OCI-LY7 (cell line): Measurements from ENCODE around the gene CDC25A. TPM values are rescaled to one million over a fixed set of nuclear protein-coding genes. Genes with fewer than 3 reads are reported as not detected.

Experiments
- BruUV-seq: library from RNA; stranded (reverse); fragments of 400-500 nt; replicated peaks from 2 replicates; lab custom pipeline; 2021; lab: Mats Ljungman, UMichigan
- CTCF ChIA-PET: fragments of 300-600 bp; sonication (Branson Sonifier 250); formaldehyde crosslinking; loops from one replicate; lab custom pipeline; 2022; ENCODE audit warnings: antibody characterized with exemption; ENCODE audit not compliant: unreplicated experiment; lab: Charles Lee
- POLR2A ChIA-PET: fragments of 300-600 bp; sonication (Branson Sonifier 250); formaldehyde crosslinking; loops from one replicate; lab custom pipeline; 2022; ENCODE audit warnings: antibody characterized with exemption; lab: Charles Lee
- DNase-seq: peaks from one replicate; pipeline ENCODE4 v3.0.0-alpha.2; 2015; ENCODE audit warnings: low spot score
- H2AFZ ChIP-seq: fragments of 200-600 bp; sonication (generic), shearing (Covaris generic); 2 replicates; pipeline ENCODE4 v1.6.1; 2014; ENCODE audit warnings: mild to moderate bottlenecking, antibody characterized with exemption, low read length, moderate library complexity
- H3K27ac ChIP-seq: fragments of 200-600 bp; sonication (generic); 2 replicates; pipeline ENCODE4 v1.5.1; 2014; ENCODE audit warnings: mixed run types, low read depth, mild to moderate bottlenecking, moderate library complexity, low read length, inconsistent platforms; ENCODE audit not compliant: poor library complexity, severe bottlenecking
- H3K36me3 ChIP-seq: fragments of 200-600 bp; sonication (generic); 2 replicates; pipeline ENCODE4 v1.6.1; 2014; ENCODE audit warnings: mild to moderate bottlenecking, antibody characterized with exemption, low read length, moderate library complexity, mixed read lengths; ENCODE audit not compliant: insufficient read depth
- H3K4me1 ChIP-seq: fragments of 200-600 bp; sonication (generic); 2 replicates; pipeline ENCODE4 v1.5.1; 2014; ENCODE audit warnings: mild to moderate bottlenecking, low read length; ENCODE audit not compliant: insufficient read depth, poor library complexity, severe bottlenecking
- H3K4me2 ChIP-seq: fragments of 200-600 bp; sonication (generic); 2 replicates; pipeline ENCODE4 v1.6.1; 2014; ENCODE audit warnings: mild to moderate bottlenecking, low read length
- H3K4me3 ChIP-seq: fragments of 200-600 bp; sonication (generic); 2 replicates; pipeline ENCODE4 v1.5.1; 2014; ENCODE audit warnings: mild to moderate bottlenecking, low read depth, low read length; ENCODE audit not compliant: poor library complexity, severe bottlenecking
- H3K79me2 ChIP-seq: fragments of 200-600 bp; sonication (generic); 2 replicates; pipeline ENCODE4 v1.6.1; 2016; ENCODE audit warnings: low read depth, mild to moderate bottlenecking, low read length, moderate library complexity, mixed read lengths; ENCODE audit not compliant: insufficient read depth
- H3K9me2 ChIP-seq: fragments of 200-600 bp; sonication (generic); 2 replicates; pipeline ENCODE4 v1.6.1; 2016; ENCODE audit warnings: mild to moderate bottlenecking, low read length, mixed read lengths; ENCODE audit not compliant: insufficient read depth
- H3K9me3 ChIP-seq: fragments of 200-600 bp; sonication (generic); 2 replicates; pipeline ENCODE4 v1.6.1; 2014; ENCODE audit warnings: mild to moderate bottlenecking, mixed run types, low read length, mixed read lengths
- H4K20me1 ChIP-seq: fragments of 200-600 bp; sonication (generic); 2 replicates; pipeline ENCODE4 v1.6.1; 2014; ENCODE audit warnings: mild to moderate bottlenecking, antibody characterized with exemption, low read length, moderate library complexity, mixed read lengths; ENCODE audit not compliant: insufficient read depth
- CTCF ChIP-seq: fragments of 200-600 bp; sonication (generic); conservative IDR thresholded peaks from 2 replicates; pipeline ENCODE4 v1.5.1; 2014; ENCODE audit warnings: mild to moderate bottlenecking, antibody characterized with exemption, low read length, moderate library complexity, mixed read lengths
- EZH2phosphoT487 ChIP-seq: fragments of 200-600 bp; sonication (generic); IDR thresholded peaks from 2 replicates; pipeline ENCODE4 v1.6.1; 2018; ENCODE audit warnings: low read depth, borderline replicate concordance, mild to moderate bottlenecking, mixed run types, antibody characterized with exemption, low read length, moderate library complexity, mixed read lengths
- intact Hi-C: fragments of 100-400 bp; cut with micrococcal nuclease; formaldehyde crosslinking; loops from one replicate; pipeline ENCODE4 v1.10.0; 2022; ENCODE audit not compliant: unreplicated experiment
- total RNA-seq, 2 experiments: library from RNA; depleted of rRNA in 1 of 2; stranded (reverse); fragments of >200 nt in 1 of 2; shearing (Covaris generic) in 1 of 2; gene quantifications; 2 replicates each; pipeline ENCODE4 v1.2.3, GENCODE V29; 2014 to 2022

Gene CDC25A
- total RNA-seq, 2 experiments from 2014 or later = 75.4 to 83.4 TPM

- Histone ChIP-seq H3K79me2 (peaks cover 6% of the 10 kb centered on the region; the same call in 1 of the 2 replicates), H3K27ac (peak overlapping the region; percentile 97), H3K4me2 (peak overlapping the region; percentile 66), H2AFZ (peak overlapping the region; percentile 2; the same call in 1 of the 2 replicates), H4K20me1 (no peaks in the 10 kb centered on the region), H3K9me3 (no peaks in the 10 kb centered on the region), H3K4me1 (peaks cover 84% of the 10 kb centered on the region), H3K36me3 (no peaks in the 10 kb centered on the region), H3K4me3 (peak overlapping the region; percentile 40), H3K9me2 (no peaks in the 10 kb centered on the region)
- DNase-seq = peak; percentile 85
- ChIA-PET CTCF (no interaction called here), POLR2A (interaction anchor here (1.5 kb wide), 1 partner anchor 13 kb away, joined by 5 read pairs; the partner anchor contains the start of gene ZNF589)
- TF ChIP-seq CTCF = no peak
- no peak for TF ChIP-seq EZH2phosphoT487
- intact Hi-C loops = loop anchor here (1.0 to 10.0 kb wide), 2 partner anchors 39 to 1118 kb away; partner anchors contain the start of genes CDC25A and USP4
- no TSS peak for BruUV-seq
Observed at GRCh38 chr3:48226939-48227338, 38.7 kb upstream of the CDC25A start.

- CTCF ChIA-PET = no interaction called here
- Histone ChIP-seq H3K4me1 (peaks cover 84% of the 10 kb centered on the region), H3K36me3 (no peaks in the 10 kb centered on the region), H3K9me3 (no peaks in the 10 kb centered on the region), H3K9me2 (no peaks in the 10 kb centered on the region), H3K79me2 (peaks cover 6% of the 10 kb centered on the region; the same call in 1 of the 2 replicates), H3K27ac (peak overlapping the region; percentile 97), H2AFZ (peak overlapping the region; percentile 64; the same call in 1 of the 2 replicates), H3K4me2 (peak overlapping the region; percentile 82), H4K20me1 (no peaks in the 10 kb centered on the region), H3K4me3 (no peak overlapping the region)
- DNase-seq = no peak
- TF ChIP-seq EZH2phosphoT487 (no peak), CTCF (no peak)
- POLR2A ChIA-PET = interaction anchor here (0.6 to 1.5 kb wide), 4 partner anchors 35 to 747 kb away, joined by 3 to 4 read pairs (median 4); no protein-coding TSS in a partner anchor
- intact Hi-C loops = loop anchor here (10.0 kb wide), 1 partner anchor 1119 kb away; the partner anchor contains the start of gene USP4
- no TSS peak for BruUV-seq
Observed at GRCh38 chr3:48225587-48225986, 37.4 kb upstream of the CDC25A start.
